ENCODE results near the gene SLC66A2. TPM values are rescaled to one million over a fixed set of nuclear protein-coding genes. Genes with fewer than 3 reads are reported as not detected.

The SLC66A2 gene
- total RNA-seq, 1 experiment from 2014 or later = 19.5 TPM

- POLR2A ChIA-PET = no interaction called here
- Mint-ChIP-seq H3K27ac (ENCODE audit: unreplicated experiment) (no peak overlapping the region), H3K4me3 (ENCODE audit: unreplicated experiment) (no peak overlapping the region), H3K36me3 (ENCODE audit: insufficient read depth, unreplicated experiment) (peaks cover 29% of the 10 kb centered on the region), H3K4me1 (ENCODE audit: low read depth, unreplicated experiment) (no peaks in the 10 kb centered on the region), H3K9me3 (ENCODE audit: unreplicated experiment) (no peaks in the 10 kb centered on the region), H3K27me3 (ENCODE audit: insufficient read depth, unreplicated experiment) (no peaks in the 10 kb centered on the region)
- no peak for TF ChIP-seq CTCF (IDR thresholded peaks at IDR 0.05; ENCODE audit: insufficient read depth in 1 of 2, low read depth in 1 of 2, low read length in 1 of 2, severe bottlenecking in 1 of 2, unreplicated experiment in 1 of 2)
- Histone ChIP-seq H3K27me3 (replicated peaks; ENCODE audit: control insufficient read depth, insufficient read depth, low read length) (no peaks in the 10 kb centered on the region), H3K9me3 (no peaks in the 10 kb centered on the region), H3K4me1 (no peaks in the 10 kb centered on the region), H3K4me3 (ENCODE audit: low read depth, low read length) (no peak overlapping the region), H3K36me3 (ENCODE audit: control insufficient read depth, insufficient read depth, low read length) (no peaks in the 10 kb centered on the region)
- CTCF ChIA-PET = no interaction called here
- no peak for DNase-seq
- intact Hi-C loops (cut with micrococcal nuclease; ENCODE audit: unreplicated experiment) = no loop called here
- BruUV-seq (replicated peaks) = no TSS peak
Measured at GRCh38 chr18:79982736-79983135, 31.3 kb upstream of the SLC66A2 start.

DNA sequence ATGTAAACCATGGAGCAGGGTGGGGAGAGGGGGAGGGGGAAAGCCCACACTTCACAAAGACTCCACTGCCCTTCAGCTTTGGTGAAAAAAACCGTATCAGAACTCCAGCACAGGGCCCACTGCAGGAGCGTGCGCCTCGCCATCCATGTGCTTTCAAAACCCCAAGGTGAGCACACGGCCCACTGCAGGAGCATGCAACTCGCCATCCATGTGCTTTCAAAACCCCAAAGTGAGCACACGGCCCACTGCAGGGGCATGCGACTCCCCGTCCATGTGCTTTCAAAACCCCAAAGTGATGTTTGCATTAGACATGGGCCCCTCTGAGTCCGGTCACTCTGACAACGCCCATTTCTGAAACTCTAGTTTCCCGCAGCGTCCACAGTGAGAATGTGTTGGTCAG lies 29.1 kb upstream of the SLC66A2 start:
- intact Hi-C loops (cut with micrococcal nuclease; ENCODE audit: unreplicated experiment) = no loop called here
- CTCF ChIA-PET = no interaction called here
- Mint-ChIP-seq H3K27ac (ENCODE audit: unreplicated experiment) (no peak overlapping the region), H3K36me3 (ENCODE audit: insufficient read depth, unreplicated experiment) (peaks cover 27% of the 10 kb centered on the region), H3K4me3 (ENCODE audit: unreplicated experiment) (no peak overlapping the region), H3K9me3 (ENCODE audit: unreplicated experiment) (no peaks in the 10 kb centered on the region), H3K4me1 (ENCODE audit: low read depth, unreplicated experiment) (no peaks in the 10 kb centered on the region), H3K27me3 (ENCODE audit: insufficient read depth, unreplicated experiment) (no peaks in the 10 kb centered on the region)
- POLR2A ChIA-PET = no interaction called here
- no peak overlapping the region for H3K4me3 ChIP-seq (ENCODE audit: low read depth, low read length)
- DNase-seq = no peak
- no peaks in the 10 kb centered on the region for H3K9me3 ChIP-seq
- no peaks in the 10 kb centered on the region for H3K4me1 ChIP-seq
- H3K27me3 ChIP-seq (replicated peaks; ENCODE audit: control insufficient read depth, insufficient read depth, low read length) = no peaks in the 10 kb centered on the region
- TF ChIP-seq CTCF (IDR thresholded peaks at IDR 0.05; ENCODE audit: insufficient read depth in 1 of 2, low read depth in 1 of 2, low read length in 1 of 2, severe bottlenecking in 1 of 2, unreplicated experiment in 1 of 2) = no peak
- H3K36me3 ChIP-seq (ENCODE audit: control insufficient read depth, insufficient read depth, low read length) = no peaks in the 10 kb centered on the region
- BruUV-seq (replicated peaks) = no TSS peak

GRCh38 chr18:79979843-79980242 lies 28.4 kb upstream of the SLC66A2 start:
- Mint-ChIP-seq H3K4me3 (ENCODE audit: unreplicated experiment) (no peak overlapping the region), H3K36me3 (ENCODE audit: insufficient read depth, unreplicated experiment) (peaks cover 27% of the 10 kb centered on the region), H3K4me1 (ENCODE audit: low read depth, unreplicated experiment) (no peaks in the 10 kb centered on the region), H3K27ac (ENCODE audit: unreplicated experiment) (no peak overlapping the region), H3K9me3 (ENCODE audit: unreplicated experiment) (no peaks in the 10 kb centered on the region), H3K27me3 (ENCODE audit: insufficient read depth, unreplicated experiment) (no peaks in the 10 kb centered on the region)
- Histone ChIP-seq H3K27me3 (replicated peaks; ENCODE audit: control insufficient read depth, insufficient read depth, low read length) (no peaks in the 10 kb centered on the region), H3K9me3 (no peaks in the 10 kb centered on the region), H3K36me3 (ENCODE audit: control insufficient read depth, insufficient read depth, low read length) (no peaks in the 10 kb centered on the region), H3K4me1 (no peaks in the 10 kb centered on the region), H3K4me3 (ENCODE audit: low read depth, low read length) (no peak overlapping the region)
- ChIA-PET CTCF (no interaction called here), POLR2A (no interaction called here)
- no peak for DNase-seq
- intact Hi-C loops (cut with micrococcal nuclease; ENCODE audit: unreplicated experiment) = no loop called here
- TF ChIP-seq CTCF (IDR thresholded peaks at IDR 0.05; ENCODE audit: insufficient read depth in 1 of 2, low read depth in 1 of 2, low read length in 1 of 2, severe bottlenecking in 1 of 2, unreplicated experiment in 1 of 2) = no peak
- no TSS peak for BruUV-seq (replicated peaks)
